ENCODE measurements around the gene RSL1D1. TPM values are rescaled to one million over a fixed set of nuclear protein-coding genes. Genes with fewer than 3 reads are reported as not detected.

RSL1D1 gene
- total and polyA plus RNA-seq, 9 of the 15 experiments (the other 6 are each of a cell fraction or from before 2014, with no cell fraction given) = 259 to 753 (median 373) TPM

DNA sequence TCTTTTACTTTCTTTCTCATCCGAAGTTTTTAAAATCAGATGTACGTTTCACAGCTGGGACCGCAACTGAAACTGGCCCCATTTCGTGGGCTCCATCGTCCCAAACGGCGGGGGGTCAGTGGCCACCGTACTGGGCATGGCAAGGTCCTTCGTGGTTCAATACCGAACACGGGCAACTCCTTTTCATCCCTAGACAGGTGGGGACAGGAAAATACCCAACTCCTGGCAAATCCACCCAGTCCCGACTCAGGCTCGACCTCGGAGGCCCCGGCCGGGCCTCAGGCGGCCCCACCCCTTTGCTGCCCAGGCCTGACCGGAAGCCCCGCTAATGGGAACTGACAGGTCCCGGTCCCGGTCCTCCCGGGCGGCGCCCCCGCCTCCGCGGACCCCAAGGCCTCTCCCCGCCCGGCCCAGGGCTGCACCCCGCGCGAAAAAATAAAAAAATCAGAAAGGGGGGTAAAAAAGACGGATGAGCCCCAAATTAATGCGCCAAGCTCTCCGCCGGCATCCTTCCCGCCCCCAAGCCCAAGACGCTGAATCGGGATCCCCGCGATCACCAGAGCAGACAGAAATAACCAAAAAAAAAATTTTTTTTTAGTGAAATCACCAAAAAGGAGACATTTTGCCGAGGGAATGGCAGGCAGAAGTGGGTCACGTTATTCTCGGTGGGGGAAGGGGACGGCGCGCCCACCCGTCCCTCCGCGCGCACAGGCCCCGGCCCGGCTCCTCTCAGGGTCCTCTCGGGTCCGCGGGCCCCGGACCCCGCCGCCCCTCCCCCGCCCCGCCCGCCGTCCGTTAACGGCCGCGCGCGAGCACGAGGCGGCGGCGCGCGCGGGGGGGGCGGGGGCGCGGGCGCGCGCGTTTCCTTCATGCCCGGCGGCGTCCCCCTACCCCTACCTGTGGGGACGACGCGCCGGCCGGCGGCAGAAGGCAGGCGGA, 54.8 kb downstream of the RSL1D1 start (continued):
- TF ChIP-seq KAT7 (CRISPR knock-in tag; IDR thresholded peaks at IDR 0.05; ENCODE audit: borderline replicate concordance) = no peak
- TF ChIP-seq, protein P1, sequence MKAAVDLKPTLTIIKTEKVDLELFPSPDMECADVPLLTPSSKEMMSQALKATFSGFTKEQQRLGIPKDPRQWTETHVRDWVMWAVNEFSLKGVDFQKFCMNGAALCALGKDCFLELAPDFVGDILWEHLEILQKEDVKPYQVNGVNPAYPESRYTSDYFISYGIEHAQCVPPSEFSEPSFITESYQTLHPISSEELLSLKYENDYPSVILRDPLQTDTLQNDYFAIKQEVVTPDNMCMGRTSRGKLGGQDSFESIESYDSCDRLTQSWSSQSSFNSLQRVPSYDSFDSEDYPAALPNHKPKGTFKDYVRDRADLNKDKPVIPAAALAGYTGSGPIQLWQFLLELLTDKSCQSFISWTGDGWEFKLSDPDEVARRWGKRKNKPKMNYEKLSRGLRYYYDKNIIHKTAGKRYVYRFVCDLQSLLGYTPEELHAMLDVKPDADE (conservative IDR thresholded peaks at IDR 0.05; ENCODE audit: control insufficient read depth, low read depth, low read length) = peak; percentile 67; the same call in 1 of the 2 replicates
- no peak for TF ChIP-seq ZNF408 (CRISPR knock-in tag; IDR thresholded peaks at IDR 0.05; ENCODE audit: low read depth)
- TF ChIP-seq NELFE (IDR thresholded peaks at IDR 0.05; ENCODE audit: insufficient read depth, insufficient read length) = no peak
- TF ChIP-seq, protein P2, sequence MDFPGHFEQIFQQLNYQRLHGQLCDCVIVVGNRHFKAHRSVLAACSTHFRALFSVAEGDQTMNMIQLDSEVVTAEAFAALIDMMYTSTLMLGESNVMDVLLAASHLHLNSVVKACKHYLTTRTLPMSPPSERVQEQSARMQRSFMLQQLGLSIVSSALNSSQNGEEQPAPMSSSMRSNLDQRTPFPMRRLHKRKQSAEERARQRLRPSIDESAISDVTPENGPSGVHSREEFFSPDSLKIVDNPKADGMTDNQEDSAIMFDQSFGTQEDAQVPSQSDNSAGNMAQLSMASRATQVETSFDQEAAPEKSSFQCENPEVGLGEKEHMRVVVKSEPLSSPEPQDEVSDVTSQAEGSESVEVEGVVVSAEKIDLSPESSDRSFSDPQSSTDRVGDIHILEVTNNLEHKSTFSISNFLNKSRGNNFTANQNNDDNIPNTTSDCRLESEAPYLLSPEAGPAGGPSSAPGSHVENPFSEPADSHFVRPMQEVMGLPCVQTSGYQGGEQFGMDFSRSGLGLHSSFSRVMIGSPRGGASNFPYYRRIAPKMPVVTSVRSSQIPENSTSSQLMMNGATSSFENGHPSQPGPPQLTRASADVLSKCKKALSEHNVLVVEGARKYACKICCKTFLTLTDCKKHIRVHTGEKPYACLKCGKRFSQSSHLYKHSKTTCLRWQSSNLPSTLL (IDR thresholded peaks at IDR 0.05) = peak; percentile 91
- TF ChIP-seq ZNF778 (CRISPR knock-in tag; IDR thresholded peaks at IDR 0.05) = no peak
- no peak for TF ChIP-seq MCM3 (IDR thresholded peaks at IDR 0.05)
- no peak for TF ChIP-seq ATF1 (CRISPR knock-in tag; IDR thresholded peaks at IDR 0.05)
- 0 out of 2 replicates have a peak, but pooled peaks have one; percentile 10 for TF ChIP-seq ATF1 (tag; IDR thresholded peaks at IDR 0.05)
- TF ChIP-seq ZBTB17 (CRISPR knock-in tag; IDR thresholded peaks at IDR 0.05) = no peak
- TF ChIP-seq L3MBTL2 (IDR thresholded peaks at IDR 0.05) = no peak
- 0 out of 2 replicates have a peak, but pooled peaks have one; percentile 41 for TF ChIP-seq NFRKB (IDR thresholded peaks at IDR 0.05; ENCODE audit: low read depth)
- TF ChIP-seq TRIM24 (IDR thresholded peaks at IDR 0.05) = no peak
- peak; percentile 36; the same call in 1 of the 2 replicates for TF ChIP-seq HCFC1 (IDR thresholded peaks at IDR 0.05; ENCODE audit: low read depth, low read length)
- TF ChIP-seq, protein P3, sequence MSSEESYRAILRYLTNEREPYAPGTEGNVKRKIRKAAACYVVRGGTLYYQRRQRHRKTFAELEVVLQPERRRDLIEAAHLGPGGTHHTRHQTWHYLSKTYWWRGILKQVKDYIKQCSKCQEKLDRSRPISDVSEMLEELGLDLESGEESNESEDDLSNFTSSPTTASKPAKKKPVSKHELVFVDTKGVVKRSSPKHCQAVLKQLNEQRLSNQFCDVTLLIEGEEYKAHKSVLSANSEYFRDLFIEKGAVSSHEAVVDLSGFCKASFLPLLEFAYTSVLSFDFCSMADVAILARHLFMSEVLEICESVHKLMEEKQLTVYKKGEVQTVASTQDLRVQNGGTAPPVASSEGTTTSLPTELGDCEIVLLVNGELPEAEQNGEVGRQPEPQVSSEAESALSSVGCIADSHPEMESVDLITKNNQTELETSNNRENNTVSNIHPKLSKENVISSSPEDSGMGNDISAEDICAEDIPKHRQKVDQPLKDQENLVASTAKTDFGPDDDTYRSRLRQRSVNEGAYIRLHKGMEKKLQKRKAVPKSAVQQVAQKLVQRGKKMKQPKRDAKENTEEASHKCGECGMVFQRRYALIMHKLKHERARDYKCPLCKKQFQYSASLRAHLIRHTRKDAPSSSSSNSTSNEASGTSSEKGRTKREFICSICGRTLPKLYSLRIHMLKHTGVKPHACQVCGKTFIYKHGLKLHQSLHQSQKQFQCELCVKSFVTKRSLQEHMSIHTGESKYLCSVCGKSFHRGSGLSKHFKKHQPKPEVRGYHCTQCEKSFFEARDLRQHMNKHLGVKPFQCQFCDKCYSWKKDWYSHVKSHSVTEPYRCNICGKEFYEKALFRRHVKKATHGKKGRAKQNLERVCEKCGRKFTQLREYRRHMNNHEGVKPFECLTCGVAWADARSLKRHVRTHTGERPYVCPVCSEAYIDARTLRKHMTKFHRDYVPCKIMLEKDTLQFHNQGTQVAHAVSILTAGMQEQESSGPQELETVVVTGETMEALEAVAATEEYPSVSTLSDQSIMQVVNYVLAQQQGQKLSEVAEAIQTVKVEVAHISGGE (CRISPR knock-in tag; IDR thresholded peaks at IDR 0.05) = peak in 2 of 3 experiments; percentile 44 to 88; a peak in 2 of 6 replicates
- TF ChIP-seq LARP7 (IDR thresholded peaks at IDR 0.05) = no peak
- TF ChIP-seq, protein P4, sequence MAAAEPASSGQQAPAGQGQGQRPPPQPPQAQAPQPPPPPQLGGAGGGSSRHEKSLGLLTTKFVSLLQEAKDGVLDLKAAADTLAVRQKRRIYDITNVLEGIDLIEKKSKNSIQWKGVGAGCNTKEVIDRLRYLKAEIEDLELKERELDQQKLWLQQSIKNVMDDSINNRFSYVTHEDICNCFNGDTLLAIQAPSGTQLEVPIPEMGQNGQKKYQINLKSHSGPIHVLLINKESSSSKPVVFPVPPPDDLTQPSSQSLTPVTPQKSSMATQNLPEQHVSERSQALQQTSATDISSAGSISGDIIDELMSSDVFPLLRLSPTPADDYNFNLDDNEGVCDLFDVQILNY (CRISPR knock-in tag; IDR thresholded peaks at IDR 0.05) = no peak
- no peak for TF ChIP-seq ZNF354B (CRISPR knock-in tag; IDR thresholded peaks at IDR 0.05)
- TF ChIP-seq KDM1A (IDR thresholded peaks at IDR 0.05) = no peak
- TF ChIP-seq, protein P5, sequence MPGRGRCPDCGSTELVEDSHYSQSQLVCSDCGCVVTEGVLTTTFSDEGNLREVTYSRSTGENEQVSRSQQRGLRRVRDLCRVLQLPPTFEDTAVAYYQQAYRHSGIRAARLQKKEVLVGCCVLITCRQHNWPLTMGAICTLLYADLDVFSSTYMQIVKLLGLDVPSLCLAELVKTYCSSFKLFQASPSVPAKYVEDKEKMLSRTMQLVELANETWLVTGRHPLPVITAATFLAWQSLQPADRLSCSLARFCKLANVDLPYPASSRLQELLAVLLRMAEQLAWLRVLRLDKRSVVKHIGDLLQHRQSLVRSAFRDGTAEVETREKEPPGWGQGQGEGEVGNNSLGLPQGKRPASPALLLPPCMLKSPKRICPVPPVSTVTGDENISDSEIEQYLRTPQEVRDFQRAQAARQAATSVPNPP (IDR thresholded peaks at IDR 0.05; ENCODE audit: borderline replicate concordance, insufficient read depth, insufficient read length) = no peak

Data from K562 (cell line).